Chondrocyte (in vitro differentiated cells): ENCODE results near the gene ARMC7. TPM values are rescaled to one million over a fixed set of nuclear protein-coding genes. Genes with fewer than 3 reads are reported as not detected.
"Not testable (repeated sequence)": the region's sequence is repeated elsewhere in the genome, so short reads cannot be mapped to it uniquely, and the experiment has no call there.

Experiments
- DNase-seq: peaks from one replicate; pipeline ENCODE4 v3.0.0; 2021; ENCODE audit warnings: mixed read lengths, low spot score
- H3K27ac Mint-ChIP-seq: one replicate; pipeline ENCODE4 v1.8.0; 2021; ENCODE audit warnings: mild to moderate bottlenecking, moderate library complexity, mixed read lengths; ENCODE audit not compliant: unreplicated experiment
- H3K27me3 Mint-ChIP-seq: 2 replicates; pipeline ENCODE4 v1.8.0; 2021; ENCODE audit warnings: low read depth, mixed read lengths
- H3K36me3 Mint-ChIP-seq: 2 replicates; pipeline ENCODE4 v1.8.0; 2021; ENCODE audit warnings: low read depth, mixed read lengths
- H3K4me1 Mint-ChIP-seq: 2 replicates; pipeline ENCODE4 v1.8.0; 2021; ENCODE audit warnings: low read depth, mild to moderate bottlenecking, mixed read lengths
- H3K4me3 Mint-ChIP-seq: one replicate; pipeline ENCODE4 v1.8.0; 2021; ENCODE audit warnings: mild to moderate bottlenecking, moderate library complexity, mixed read lengths; ENCODE audit not compliant: unreplicated experiment
- H3K9me3 Mint-ChIP-seq: 2 replicates; pipeline ENCODE4 v1.8.0; 2021; ENCODE audit warnings: low read depth, mixed read lengths
- total RNA-seq: library from RNA; stranded (reverse); gene quantifications from 3 replicates; pipeline ENCODE4 v1.2.1, GENCODE V29; 2021
- TF ChIP-seq, protein P1 (sequence below): fragments of 200-600 bp; sonication (generic); IDR thresholded peaks from 2 replicates; pipeline ENCODE4 v1.5.0; 2021; ENCODE audit warnings: antibody characterized with exemption, mild to moderate bottlenecking, moderate library complexity

ARMC7 gene
- total RNA-seq, 1 donor from 2014 or later = 10.8 TPM

DNA sequence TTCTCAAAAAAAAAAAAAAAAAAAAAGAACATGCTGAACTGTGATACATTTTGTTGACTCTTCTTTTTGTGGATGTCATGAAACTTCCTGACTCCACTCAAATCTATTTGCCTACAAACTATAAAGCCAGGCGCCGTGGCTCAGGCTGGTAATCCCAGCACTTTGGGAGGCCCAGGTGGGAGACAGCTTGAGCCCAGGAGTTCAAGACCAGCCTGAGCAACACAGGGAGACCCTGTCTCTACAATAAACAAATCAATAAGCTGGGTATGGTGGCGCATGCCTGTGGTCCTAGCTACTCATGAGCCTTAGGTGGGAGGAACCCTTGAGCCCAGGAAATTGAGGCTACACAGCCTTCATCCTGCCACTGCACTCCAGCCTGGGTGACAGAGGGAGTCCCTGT, 23.2 kb downstream of the ARMC7 start:
- Mint-ChIP-seq H3K27ac (peak overlapping the region; percentile 22), H3K9me3 (no peaks in the 10 kb centered on the region), H3K36me3 (peaks cover 3% of the 10 kb centered on the region), H3K4me1 (peaks cover 10% of the 10 kb centered on the region), H3K4me3 (no peak overlapping the region), H3K27me3 (no peaks in the 10 kb centered on the region)
- peak; percentile 28 for DNase-seq
- TF ChIP-seq, protein P1, sequence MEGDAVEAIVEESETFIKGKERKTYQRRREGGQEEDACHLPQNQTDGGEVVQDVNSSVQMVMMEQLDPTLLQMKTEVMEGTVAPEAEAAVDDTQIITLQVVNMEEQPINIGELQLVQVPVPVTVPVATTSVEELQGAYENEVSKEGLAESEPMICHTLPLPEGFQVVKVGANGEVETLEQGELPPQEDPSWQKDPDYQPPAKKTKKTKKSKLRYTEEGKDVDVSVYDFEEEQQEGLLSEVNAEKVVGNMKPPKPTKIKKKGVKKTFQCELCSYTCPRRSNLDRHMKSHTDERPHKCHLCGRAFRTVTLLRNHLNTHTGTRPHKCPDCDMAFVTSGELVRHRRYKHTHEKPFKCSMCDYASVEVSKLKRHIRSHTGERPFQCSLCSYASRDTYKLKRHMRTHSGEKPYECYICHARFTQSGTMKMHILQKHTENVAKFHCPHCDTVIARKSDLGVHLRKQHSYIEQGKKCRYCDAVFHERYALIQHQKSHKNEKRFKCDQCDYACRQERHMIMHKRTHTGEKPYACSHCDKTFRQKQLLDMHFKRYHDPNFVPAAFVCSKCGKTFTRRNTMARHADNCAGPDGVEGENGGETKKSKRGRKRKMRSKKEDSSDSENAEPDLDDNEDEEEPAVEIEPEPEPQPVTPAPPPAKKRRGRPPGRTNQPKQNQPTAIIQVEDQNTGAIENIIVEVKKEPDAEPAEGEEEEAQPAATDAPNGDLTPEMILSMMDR = no peak

DNA sequence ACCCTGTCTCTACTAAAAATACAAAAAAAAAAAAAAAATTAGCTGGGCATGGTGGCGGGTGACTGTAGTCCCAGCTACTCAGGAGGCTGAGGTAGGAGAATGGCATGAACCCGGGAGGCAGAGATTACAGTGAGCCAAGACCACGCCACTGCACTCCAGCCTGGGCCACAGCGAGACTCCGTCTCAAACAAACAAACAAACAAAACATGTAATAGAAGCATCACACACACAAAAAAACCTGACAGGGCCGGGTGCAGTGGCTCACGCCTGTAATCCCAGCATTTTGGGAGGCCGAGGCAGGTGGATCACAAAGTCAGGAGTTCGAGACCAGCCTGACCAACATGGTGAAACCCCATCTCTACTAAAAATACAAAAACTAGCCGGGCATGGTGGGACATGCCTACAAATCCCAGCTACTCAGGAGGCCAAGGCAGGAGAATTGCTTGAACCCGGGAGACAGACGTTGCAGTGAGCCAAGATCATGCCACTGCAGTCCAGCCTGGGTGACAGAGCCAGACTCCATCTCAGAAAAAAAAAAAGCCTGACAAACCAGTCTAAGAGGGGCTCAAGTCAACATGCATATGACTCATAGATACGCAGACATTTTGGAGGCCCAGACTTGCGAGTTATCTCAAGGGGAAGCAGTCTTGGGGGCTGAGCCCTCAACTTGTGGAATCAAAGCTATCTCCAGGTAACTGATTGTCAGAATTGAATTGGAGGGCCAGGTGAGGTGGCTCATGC, 24.0 kb downstream of the ARMC7 start:
- peak; percentile 29 for DNase-seq
- peaks cover 10% of the 10 kb centered on the region for H3K4me1 Mint-ChIP-seq
- not testable (repeated sequence) for H3K9me3 Mint-ChIP-seq, H3K4me3 Mint-ChIP-seq, H3K36me3 Mint-ChIP-seq, H3K27me3 Mint-ChIP-seq, H3K27ac Mint-ChIP-seq

DNA sequence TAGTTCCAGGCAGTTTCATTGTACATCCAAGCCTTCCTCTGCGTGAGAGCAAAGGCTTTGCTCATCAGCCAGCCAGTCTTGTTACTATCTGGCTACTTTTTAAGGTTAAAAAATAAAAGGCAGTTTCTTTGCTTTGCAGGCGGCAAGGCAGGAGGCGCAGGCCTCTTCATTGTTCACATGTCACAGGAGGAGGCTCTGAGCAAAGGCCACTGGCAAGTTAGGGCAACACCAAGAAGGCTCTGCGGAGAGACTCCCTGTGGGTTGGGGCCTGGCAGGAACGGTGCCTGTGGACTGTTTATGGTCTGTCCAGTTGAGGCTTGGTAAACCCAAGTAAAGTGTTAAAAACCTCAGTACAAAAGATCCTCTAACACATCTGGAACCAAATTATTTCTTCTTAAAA, 25.7 kb downstream of the ARMC7 start:
- peak; percentile 47 for DNase-seq
- H3K36me3 Mint-ChIP-seq = peaks cover 2% of the 10 kb centered on the region
- TF ChIP-seq, protein P1 = no peak
- H3K9me3 Mint-ChIP-seq = no peaks in the 10 kb centered on the region
- H3K27me3 Mint-ChIP-seq = no peaks in the 10 kb centered on the region
- H3K4me1 Mint-ChIP-seq = peaks cover 8% of the 10 kb centered on the region
- no peak overlapping the region for H3K27ac Mint-ChIP-seq
- no peak overlapping the region for H3K4me3 Mint-ChIP-seq

DNA sequence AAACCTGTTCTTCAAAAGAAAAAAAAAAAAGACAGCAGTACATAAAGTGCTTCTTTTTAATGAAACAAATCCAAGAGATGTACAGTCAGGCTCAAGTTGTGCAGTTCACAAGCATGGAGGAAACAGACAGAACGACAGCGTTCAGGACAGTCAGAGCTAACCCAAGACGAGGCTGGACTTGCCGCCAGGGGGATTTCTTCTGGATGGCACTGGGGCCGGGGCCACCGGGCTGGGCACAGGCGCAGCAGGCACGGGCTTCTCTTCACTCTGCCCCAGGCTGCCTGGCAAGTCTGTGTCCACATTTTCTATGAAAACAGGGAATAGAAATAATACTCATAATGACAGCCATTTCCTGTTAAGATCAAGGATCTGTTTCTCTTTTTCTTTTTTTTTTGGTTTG, 26.2 kb downstream of the ARMC7 start:
- no peak overlapping the region for H3K4me3 Mint-ChIP-seq
- H3K36me3 Mint-ChIP-seq = peaks cover 3% of the 10 kb centered on the region

DNA sequence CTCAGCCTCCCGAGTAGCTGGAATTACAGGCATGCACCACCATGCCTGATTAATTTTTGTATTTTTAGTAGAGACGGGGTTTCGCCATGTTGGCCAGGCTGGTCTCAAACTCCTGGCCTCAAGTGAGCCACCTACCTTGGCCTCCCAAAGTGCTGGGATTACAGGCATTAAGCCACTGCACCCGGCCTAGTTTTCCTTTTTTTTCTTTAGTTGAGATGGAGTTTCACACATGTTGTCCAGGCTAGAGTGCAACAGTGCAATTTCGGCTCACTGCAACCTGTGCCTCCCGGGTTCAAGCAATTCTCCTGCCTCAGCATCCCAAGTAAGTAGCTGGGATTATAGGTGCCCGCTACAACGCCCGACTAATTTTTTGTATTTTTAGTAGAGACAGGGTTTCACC, 28.0 kb downstream of the ARMC7 start:
- H3K4me1 Mint-ChIP-seq, H3K4me3 Mint-ChIP-seq, H3K9me3 Mint-ChIP-seq, H3K27me3 Mint-ChIP-seq, DNase-seq, H3K27ac Mint-ChIP-seq, H3K36me3 Mint-ChIP-seq: not testable (repeated sequence)

More for the DNA sequence above, 26.2 kb downstream of the ARMC7 start:
- TF ChIP-seq, protein P1 = no peak
- DNase-seq = peak; percentile 66
- peaks cover 5% of the 10 kb centered on the region for H3K4me1 Mint-ChIP-seq
- H3K27me3 Mint-ChIP-seq = no peaks in the 10 kb centered on the region
- H3K27ac Mint-ChIP-seq = no peak overlapping the region
- no peaks in the 10 kb centered on the region for H3K9me3 Mint-ChIP-seq

GRCh38 chr17:75138519-75138918, 28.8 kb downstream of the ARMC7 start:
- DNase-seq = no peak

More at GRCh38 chr17:75138519-75138918, 28.8 kb downstream of the ARMC7 start:
- H3K27ac Mint-ChIP-seq = no peak overlapping the region
- H3K4me1 Mint-ChIP-seq = no peaks in the 10 kb centered on the region
- H3K4me3 Mint-ChIP-seq = no peak overlapping the region
- H3K36me3 Mint-ChIP-seq = peaks cover 5% of the 10 kb centered on the region
- TF ChIP-seq, protein P1 = no peak
- H3K9me3 Mint-ChIP-seq = no peaks in the 10 kb centered on the region
- H3K27me3 Mint-ChIP-seq = no peaks in the 10 kb centered on the region
